ENCODE results near the gene NEURL1.
"Not testable (repeated sequence)": the region's sequence is repeated elsewhere in the genome, so short reads cannot be mapped to it uniquely, and the experiment has no call there.

NEURL1 gene

GRCh38 chr10:103622935-103623574 is 129.6 kb downstream of the NEURL1 start:
- no peak for DNase-seq (ENCODE audit: low read depth in 2 of 2)

GRCh38 chr10:103626178-103626577 is 132.7 kb downstream of the NEURL1 start:
- no peak for DNase-seq (ENCODE audit: low read depth in 2 of 2)

DNA sequence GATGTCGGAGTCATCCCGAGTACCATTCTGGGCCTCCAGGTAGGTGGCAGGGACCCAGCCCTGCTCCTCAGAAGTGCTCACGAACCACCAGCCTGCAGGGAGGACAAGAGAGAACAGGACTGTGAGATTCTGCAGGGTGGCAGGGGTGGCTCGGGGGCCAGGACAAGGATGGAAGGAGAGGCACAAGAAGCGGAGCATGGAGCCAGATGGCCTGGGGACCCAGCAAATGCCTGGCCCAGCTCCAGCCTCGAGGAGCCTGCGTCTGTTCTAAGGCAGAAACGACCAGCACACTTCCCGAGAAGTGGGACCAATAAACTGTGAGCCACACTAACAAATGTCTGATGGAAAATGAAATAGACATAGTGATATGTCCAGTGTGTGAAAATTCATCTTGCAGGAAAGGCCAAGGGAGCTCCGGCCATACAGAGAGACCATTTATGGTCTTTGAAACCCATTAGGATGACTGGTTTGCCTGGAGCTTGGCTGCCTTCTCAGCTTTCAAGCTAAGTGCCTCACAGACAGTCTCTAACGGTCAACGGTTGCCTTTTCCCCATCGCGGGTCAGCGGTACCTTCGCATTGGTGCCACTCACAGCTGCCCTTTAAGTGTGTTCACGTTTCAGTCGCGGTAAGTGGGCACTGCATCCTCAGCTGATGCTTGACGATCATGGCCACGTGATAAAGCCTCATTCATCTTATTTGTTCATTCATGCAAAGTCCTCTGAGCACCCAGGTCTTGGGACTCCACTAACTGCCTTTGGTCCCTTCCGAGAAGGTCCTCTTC is 133.8 kb downstream of the NEURL1 start:
- DNase-seq (ENCODE audit: low read depth in 2 of 2) = no peak

DNA sequence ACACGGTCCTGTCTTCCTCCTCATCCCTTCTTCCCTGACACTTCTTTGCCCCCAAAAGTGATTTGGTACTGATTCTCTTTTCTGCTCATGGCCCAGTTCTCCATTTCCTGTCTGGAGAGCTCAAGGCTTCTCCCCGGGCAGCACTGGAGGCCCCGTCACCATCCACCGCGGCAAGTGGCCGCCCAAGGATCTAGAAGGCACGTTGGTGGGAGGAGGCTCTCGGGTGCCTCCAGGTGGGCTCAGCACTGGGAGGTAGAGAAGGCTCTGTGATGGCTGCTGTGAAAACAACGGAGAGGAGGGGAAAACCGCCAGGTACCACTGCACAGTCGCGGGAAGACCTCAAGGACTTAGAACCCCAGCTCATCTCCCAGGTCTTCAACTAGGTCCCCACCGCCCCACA is 134.4 kb downstream of the NEURL1 start:
- DNase-seq (ENCODE audit: low read depth in 2 of 2) = no peak

DNA sequence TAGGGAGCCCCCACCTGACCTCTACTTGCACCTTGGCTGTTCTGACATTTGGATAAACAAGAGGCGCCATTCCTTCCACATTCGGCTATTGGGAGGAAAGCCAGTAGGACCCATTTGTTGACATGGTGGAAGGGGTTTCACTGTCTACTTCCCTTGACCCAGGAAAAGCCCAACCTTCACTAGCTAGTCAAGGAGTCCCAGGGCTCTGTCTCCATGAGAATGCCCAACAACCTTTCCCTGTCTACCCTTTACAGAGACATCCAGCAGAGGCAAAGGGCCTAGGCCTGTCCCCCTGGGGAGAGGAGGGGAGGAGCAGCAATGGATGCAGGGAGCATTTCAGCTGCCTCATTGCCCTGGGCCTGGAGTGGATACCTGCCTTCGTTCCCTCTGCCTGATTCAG is 136.1 kb downstream of the NEURL1 start:
- no peak for DNase-seq (ENCODE audit: low read depth in 2 of 2)

GRCh38 chr10:103630156-103630555 is 136.7 kb downstream of the NEURL1 start:
- DNase-seq (ENCODE audit: low read depth in 2 of 2) = no peak

DNA sequence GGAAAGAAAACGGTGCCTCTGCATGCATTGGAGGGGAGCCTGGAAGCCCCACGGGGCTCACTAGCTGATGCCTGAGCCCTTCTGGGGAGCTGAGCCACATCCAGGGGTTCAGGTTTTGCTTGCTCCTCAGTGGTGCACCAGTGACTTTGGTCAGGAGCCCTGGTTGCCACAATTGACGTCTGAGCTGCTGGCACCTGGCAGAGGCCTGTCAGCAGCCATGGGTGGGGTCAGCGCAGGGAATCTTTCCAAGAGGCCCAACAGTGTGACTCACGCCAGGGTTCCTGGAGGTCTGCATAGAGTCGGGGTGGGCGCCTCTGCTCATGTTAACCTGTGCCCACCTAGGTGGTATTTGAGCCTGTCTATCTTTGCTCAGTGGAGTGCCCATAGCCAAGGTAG is 138.7 kb downstream of the NEURL1 start:
- no peak for DNase-seq (ENCODE audit: low read depth in 2 of 2)

DNA sequence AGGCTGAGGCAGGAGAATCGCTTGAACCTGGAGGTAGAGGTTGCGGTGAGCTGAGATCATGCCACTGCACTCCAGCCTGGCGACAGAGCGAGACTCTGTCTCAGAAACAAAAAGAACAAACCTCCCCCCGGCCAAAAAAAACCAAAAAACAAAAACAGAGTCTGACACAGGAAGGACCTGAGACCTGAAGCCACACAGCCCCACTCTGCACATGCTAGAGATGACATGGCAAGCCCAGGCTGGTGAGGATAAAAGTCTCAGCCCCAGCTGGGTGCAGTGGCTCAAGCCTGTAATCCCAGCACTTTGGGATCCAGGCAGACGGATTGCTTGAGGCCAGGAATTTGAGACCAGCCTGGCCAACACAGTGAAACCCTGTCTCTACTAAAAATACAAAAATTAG is 139.4 kb downstream of the NEURL1 start:
- DNase-seq (ENCODE audit: low read depth in 2 of 2) = not testable (repeated sequence)

DNA sequence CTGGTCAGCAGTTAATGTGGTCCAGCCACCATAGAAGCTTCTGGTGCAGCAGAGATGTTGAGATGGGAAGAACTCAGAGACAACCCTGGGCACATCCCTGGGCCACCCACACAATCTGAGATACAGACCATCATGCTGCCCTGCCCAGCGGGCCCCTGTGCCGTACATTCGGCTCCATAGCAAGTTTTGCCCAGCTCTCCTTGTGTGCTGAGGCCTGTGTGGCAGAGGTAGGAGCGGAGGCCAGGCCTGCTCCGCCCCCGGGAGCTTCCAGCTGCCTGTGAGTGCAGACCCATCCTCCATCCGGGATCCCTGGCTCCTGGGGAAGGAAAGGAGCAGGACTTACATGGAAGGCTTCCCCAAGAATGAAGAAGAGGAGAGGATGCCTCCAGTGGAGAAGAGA is 140.3 kb downstream of the NEURL1 start:
- no peak for DNase-seq (ENCODE audit: low read depth in 2 of 2)

- DNase-seq (ENCODE audit: low read depth in 2 of 2) = no peak
These were observed 142.1 kb downstream of the NEURL1 start for GRCh38 chr10:103635580-103635979.

DNA sequence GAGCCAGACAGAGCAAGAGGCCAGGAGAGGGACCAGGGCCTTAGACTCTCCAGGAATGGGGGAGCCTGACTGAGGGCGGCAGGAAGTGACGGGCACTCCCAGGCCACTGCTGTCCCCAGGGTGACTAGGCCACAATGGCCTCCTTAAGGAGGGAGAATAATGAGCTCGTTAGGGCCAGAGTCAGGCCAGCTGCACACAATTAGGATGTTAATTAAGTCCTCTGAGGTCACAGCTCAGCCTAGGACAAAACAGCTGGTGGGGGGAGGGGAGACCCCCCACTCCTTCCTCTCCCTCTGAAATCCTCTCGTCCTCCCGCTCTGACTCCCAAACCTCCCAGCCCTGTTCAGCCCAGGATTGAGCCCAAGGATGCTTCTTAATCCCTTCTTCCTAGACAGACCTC is 143.0 kb downstream of the NEURL1 start:
- DNase-seq (ENCODE audit: low read depth in 2 of 2) = no peak

- no peak for DNase-seq (ENCODE audit: low read depth in 2 of 2)
These were observed 143.5 kb downstream of the NEURL1 start for GRCh38 chr10:103637011-103637410.

- no peak for DNase-seq (ENCODE audit: low read depth in 2 of 2)
These were observed 144.5 kb downstream of the NEURL1 start for GRCh38 chr10:103637927-103638557.

- DNase-seq (ENCODE audit: low read depth in 2 of 2) = no peak
These were observed 145.4 kb downstream of the NEURL1 start for GRCh38 chr10:103638948-103639347.

- DNase-seq (ENCODE audit: low read depth in 2 of 2) = no peak
These were observed 147.1 kb downstream of the NEURL1 start for GRCh38 chr10:103640436-103641181.

- DNase-seq (ENCODE audit: low read depth in 2 of 2) = no peak
These were observed 147.8 kb downstream of the NEURL1 start for GRCh38 chr10:103641326-103641725.
